Peyer's patch (tissue), 4 donors: Measurements from ENCODE around the gene CRIM1.

Experiments used
- POLR2A ChIP-seq, 2 donors: fragments of 450-650 bp; IDR thresholded peaks; one replicate each; pipeline ENCODE4 v1.5.1; 2017; ENCODE audit warnings: antibody characterized with exemption in 2 of 2, mild to moderate bottlenecking in 2 of 2, moderate library complexity in 2 of 2
- TF ChIP-seq, protein P1 (sequence below), 6 experiments: fragments of 450-650 bp in 4 of 6; fragments of 200-600 bp in 2 of 6; sonication (generic) in 1 of 6; IDR thresholded peaks; one replicate each; pipeline ENCODE4 v1.5.1; 2017 to 2019; ENCODE audit warnings: antibody characterized with exemption in 6 of 6, mild to moderate bottlenecking in 3 of 6, moderate library complexity in 1 of 6

DNA sequence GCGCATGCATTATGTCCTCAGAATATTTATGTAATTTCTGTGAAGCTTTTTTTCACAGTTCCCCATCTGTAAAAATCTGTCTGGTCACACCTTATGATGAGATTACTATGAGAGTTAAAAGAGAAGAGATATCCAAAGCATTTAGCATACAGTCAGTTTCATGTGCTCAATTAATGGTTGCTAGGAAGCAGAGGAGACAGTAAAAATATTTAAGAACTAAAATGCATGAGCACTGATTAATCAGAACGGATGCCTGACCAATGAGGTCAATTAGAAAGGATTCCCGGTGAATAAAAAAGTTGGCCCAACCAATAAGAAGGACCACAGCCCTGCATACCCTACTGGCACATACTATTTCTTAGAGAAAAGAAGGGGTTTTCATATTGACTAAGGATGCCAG lies 12.0 kb upstream of the CRIM1 start:
- no peak for TF ChIP-seq POLR2A (IDR thresholded peaks at IDR 0.05)
- TF ChIP-seq, protein P1, sequence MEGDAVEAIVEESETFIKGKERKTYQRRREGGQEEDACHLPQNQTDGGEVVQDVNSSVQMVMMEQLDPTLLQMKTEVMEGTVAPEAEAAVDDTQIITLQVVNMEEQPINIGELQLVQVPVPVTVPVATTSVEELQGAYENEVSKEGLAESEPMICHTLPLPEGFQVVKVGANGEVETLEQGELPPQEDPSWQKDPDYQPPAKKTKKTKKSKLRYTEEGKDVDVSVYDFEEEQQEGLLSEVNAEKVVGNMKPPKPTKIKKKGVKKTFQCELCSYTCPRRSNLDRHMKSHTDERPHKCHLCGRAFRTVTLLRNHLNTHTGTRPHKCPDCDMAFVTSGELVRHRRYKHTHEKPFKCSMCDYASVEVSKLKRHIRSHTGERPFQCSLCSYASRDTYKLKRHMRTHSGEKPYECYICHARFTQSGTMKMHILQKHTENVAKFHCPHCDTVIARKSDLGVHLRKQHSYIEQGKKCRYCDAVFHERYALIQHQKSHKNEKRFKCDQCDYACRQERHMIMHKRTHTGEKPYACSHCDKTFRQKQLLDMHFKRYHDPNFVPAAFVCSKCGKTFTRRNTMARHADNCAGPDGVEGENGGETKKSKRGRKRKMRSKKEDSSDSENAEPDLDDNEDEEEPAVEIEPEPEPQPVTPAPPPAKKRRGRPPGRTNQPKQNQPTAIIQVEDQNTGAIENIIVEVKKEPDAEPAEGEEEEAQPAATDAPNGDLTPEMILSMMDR (IDR thresholded peaks at IDR 0.05) = no peak
